GM21717 (cell line): ENCODE results near the gene MAP3K4.
"Not testable (repeated sequence)": the region's sequence is repeated elsewhere in the genome, so short reads cannot be mapped to it uniquely, and the experiment has no call there.

Experiments used
- ATAC-seq: cut with Tn5 transposase; IDR thresholded peaks from one replicate; pipeline ENCODE4 v1.9.1; 2021; ENCODE audit warnings: mild to moderate bottlenecking, moderate library complexity; ENCODE audit not compliant: unreplicated experiment

Gene MAP3K4

DNA sequence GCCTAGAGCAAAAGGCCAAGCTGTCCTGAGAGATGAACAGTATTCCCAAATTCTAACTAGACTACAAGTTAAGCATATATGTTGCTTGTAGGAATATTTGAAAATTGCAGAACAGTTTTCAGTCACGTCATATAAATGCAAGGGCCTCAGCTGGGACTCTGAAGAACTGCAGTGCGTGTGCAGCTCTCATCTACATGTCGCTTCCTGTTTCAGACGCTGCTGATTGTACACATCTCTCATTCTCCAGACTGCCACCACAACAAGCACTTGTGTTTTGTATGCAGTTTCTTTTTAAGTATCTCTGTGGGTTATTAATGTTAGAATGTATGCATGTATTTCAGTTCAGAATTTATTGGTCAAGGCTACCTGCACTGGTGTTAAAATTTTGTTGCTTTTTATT lies 119.7 kb downstream of the MAP3K4 start:
- ATAC-seq: no peak

DNA sequence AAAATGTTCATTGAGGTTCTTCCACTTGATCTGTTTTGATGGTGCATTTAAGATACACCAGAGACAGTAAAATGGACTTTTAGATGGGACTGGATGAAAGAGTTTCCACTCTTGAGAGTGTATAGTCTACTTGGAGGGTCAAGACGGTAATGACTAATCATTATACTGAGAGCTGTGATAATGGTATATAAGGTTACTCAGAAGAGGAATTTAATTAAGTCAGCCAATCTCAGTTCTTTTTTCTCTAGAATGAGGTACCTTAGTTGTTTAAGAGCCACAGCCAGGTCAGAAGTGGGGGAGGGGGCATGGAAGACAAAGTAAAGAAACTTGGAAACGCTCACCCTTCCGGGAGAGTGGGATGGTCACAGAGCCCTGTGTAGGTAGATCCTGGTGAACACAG lies 123.9 kb downstream of the MAP3K4 start:
- no peak for ATAC-seq

DNA sequence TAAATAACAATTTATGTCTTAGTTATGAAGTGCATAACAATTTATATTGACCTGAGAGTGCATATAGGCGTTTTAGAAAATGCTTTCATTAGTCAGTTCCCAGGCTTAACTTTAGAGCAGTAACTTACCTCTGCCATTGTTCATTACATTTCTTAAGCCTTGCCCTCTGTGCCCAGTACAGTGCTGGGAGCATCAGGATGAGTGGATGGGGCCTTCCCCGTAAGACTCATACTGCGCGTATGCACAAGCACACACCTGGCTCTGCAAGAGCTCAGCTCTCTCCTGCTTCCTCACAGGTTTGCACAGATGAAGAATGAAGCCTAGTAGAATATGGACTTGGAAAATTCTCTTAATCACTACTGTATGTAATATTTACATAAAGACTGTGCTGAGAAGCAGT lies 125.0 kb downstream of the MAP3K4 start:
- no peak for ATAC-seq

DNA sequence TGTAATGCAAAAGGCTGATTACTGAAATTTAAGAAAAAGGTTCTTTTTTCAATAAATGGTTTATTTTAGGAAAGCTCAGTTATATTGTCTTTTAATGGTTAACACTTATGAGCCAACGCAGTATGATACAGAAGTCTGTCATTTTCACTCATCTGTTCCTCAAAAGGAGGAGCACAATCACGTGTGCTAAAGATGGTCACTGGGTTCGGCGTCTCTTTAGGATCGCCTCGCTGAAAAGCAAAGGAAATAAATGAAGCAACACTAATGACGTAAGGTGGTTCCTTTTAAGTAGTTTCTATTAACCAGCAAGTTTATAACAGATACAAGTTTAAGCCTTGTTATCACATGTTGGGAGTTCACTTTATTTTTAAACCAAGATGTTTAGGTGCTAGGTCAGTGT lies 125.7 kb downstream of the MAP3K4 start:
- no peak for ATAC-seq

DNA sequence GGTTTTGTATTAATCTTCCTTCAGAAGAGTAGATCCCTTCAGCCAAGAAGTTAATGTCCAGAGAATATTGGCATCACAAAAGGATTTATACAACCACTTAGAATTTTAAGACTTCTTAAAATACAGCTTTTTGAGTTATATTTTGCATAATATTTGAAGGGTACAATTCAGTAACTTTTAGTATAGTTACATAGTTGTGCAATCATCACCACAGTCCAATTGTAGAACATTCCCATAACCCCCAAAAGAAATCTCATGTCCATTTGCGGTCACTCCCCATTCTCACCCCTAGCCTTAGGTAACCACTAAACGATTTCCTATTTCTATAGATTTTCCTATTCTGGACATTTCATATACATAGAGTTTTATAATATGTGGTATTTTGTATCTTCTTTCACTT lies 126.4 kb downstream of the MAP3K4 start:
- no peak for ATAC-seq

DNA sequence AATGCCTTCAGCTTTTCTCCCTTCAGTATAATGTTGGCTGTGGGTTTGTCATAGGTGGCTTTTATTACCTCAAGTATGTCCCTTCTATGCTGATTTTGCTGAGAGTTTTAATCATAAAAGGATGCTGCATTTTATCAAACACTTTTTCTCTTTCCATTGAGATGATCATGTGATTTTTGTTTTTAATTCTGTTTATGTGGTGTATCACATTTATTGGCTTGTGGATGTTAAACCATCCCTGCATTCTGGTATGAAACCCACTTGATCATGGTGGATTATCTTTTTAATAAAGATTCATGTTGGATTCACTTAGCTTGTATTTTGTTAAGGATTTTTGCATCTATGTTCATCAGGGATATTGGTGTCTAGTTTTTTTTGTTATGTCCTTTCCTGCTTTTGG lies 131.8 kb downstream of the MAP3K4 start:
- not testable (repeated sequence) for ATAC-seq

DNA sequence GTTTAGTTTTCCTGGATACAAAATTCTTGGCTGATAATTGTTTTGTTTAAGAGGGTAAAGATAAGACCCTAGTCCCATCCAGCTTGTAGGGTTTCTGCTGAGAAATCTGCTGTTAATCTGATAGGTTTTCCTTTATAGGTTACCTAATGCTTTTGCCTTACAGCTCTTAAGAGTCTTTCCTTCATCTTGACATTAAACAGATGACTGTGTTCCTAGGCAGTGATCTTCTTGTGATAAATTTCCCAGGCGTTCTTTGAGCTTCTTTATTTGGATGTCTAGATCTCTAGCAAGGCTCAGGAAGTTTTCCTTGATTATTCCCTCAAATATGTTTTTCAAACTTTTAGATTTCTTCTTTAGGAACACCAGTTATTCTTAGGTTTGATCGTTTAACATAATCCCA lies 134.0 kb downstream of the MAP3K4 start:
- no peak for ATAC-seq

DNA sequence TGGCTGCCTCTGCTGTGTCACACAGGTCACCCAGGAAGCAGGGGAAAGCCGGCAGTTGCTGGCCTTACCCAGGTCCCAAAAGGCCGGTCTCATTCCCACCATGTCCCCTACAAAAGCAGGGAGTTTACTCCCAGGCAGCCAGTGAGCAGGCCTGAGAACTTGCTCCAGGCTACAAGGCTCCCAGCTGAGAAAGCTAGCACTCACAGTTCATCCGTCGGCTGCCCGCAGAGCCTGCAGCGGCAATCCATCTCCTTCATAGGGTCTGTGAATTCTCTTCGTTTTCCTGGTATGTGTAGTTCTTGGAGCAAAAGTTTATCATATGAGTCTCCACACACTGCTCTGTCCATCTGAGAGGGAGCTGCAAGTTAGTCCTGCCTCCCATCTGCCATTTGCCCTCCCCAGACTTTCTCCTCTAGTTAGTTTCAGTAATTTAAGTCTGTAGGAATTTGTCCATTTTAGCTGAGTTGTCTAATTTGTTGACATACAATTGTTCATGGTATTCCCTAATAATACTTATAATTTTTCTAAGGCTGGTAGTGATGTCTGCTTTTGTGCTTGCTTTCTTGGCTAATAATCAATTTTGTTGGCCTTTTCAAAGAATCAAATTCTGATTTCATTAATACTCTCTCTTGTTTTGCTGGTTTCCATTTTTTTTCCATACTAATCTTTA lies 135.6 kb downstream of the MAP3K4 start:
- ATAC-seq: no peak

DNA sequence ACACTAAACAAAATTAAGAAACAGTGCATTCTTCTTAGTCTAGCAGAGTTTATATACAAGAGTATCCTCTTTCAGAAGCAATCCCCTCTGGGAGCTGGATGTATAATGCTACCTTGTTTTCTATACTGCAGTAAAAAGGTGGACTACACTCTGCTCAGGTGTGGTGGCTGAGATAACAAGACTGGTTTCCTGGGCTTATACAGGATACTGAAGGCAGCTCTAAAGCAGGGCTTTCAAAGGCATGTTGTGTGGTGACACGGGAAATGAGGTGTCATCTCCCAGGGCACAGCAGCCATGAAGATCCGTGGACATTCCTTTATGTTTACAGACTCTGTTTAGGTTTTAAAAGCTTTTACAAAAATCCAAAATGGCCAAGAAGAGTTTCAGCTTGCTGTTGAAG lies 136.7 kb downstream of the MAP3K4 start:
- no peak for ATAC-seq

DNA sequence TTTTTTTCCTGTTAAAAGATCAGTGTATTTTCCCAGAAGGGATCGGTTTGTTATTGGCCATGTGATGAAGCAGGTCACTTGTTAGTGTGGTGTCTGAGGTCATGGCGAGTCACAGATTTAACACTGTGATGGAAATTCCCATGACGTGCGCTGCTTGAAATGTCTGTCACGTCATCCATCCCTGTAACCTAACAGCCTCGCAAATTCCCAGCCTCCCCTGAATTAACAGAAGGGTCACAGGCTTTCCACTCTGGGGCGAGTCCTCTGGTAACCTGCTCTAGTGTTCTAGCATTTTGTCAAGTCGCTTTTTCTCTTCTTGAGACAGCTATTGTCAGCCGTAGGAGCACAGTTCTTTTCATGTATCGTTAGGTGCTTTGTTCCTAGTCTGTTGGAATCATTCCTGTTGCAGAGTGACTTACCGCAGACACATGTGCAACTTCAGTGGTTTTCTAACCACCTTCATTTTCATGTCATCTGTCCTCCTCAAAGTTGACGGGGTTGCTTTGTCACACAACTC lies 137.2 kb downstream of the MAP3K4 start:
- no peak for ATAC-seq

DNA sequence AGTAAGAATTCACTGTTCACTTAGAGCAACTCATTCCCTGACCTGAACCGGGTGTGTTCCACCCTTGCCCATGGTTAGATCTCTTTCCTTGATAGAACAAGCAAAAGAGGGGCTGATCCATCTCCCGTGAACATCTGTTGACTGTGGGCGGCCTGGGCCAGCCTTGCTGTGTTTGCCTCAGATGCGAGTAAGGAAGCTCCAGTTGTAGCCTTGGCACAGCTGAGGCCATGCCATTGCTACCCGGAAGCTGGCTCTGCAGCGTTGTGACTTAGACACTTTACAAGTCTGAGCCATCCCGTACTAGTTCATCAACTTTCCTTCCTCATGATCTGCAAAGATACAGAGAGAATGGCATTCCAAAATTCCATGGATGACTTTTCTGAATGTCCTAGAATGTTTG lies 139.0 kb downstream of the MAP3K4 start:
- ATAC-seq: no peak

DNA sequence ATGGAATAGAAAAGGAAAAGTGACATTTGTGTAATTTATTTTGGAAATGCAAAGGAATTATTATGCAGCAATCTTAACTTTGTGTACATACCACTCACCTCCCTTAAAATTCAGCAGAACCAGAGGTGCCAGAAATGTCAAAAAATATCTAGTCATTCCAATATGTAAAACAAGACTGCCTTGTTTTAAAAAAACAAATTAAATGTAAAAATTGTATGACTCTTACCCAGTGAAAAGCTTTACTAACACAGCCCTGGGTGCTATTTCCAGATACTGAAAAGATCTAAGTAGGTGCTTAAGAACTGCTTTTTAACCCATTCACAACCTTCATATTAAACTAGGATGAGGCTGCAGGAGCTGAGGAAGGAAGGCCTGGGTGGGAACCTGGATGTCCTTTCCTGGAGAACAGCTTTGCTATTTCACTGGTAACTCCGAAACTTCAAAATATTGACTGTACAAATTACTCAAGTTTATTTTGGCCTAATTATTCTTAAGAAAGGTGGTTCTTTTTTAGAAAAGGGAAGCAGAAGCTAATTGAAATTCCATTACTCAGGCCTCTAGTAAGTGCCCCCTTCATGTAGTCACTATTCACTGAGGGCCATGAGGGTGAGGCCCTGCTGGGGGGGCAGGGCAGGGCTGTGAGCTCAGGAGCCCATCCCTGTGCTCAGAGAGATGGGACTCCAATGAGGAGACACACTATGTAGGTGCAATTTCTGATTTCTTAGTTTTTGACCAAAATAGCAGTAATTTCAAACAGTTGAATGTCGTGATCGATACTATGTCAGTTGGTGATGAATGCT lies 139.6 kb downstream of the MAP3K4 start:
- no peak for ATAC-seq

DNA sequence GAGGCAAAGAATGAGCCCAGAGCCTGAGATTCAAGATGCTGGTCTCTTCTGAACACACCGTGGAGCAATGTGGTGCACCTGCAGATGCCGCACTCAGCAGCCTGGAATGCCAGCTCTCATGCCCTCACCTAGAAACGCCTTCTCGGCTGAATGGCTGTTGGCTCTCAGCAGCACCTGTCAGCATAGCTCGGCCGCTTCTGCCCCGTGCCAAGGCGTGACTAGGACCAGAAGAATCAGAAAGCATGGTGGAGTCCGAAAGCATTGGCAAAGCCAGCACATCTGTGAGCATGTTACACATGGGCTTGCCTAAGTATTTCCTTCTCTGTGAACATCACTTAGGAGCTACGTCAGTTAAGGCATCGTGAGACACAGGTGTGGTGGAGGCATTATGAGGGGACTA lies 140.8 kb downstream of the MAP3K4 start:
- ATAC-seq: no peak

DNA sequence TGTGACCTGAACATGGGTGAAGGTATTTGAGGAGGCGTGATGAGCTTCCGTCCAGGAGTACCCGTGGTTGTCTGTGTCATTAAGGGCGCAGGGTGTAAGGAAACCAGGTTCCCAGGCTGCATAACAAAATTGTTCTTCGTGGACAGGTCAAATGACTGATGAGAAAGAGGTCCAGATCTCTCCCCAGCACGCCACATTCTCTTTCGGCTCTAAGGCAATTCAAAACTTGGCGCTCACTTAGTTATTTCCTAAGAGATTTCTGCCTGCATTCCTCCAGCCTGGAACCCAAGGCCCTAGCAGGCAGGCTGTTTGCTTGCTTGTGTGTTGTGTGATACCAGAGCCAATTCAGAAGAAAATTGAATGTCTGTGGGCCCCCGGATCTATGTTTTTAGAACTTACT lies 142.4 kb downstream of the MAP3K4 start:
- ATAC-seq: no peak

DNA sequence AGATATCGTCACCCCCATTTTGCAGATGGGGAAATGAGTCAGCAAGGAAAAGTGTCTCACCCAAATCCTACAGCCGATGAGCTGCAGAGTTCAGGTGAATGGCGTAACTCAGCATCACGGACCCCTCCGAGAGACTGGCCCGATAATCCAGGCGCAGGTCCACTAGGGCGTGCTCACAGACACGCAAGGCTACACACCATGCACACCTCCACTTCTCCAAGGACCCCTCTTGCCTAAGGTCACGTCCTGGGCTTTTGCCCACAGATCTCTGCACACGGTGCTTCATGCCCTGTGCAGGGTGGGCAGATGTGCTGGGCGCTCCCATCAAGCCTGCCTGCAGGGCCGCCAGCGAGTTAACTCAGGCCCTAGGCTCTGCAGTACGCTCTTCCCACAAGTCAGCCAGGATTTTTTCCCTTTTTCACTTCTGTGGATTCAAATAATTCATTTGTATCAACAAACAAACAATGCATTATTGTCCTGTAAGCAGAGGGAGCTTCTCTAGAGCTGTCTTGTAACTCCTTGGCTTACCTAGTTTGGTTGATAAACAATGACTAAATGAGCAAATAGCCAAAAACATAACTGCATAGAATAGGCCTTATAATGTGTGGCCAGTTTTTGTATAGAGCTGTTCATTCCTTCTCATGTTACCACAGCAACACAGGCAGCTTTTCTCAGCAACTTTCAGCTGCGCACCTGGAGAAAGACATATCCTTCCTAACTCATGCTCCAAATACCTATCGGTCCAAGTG lies 143.2 kb downstream of the MAP3K4 start:
- no peak for ATAC-seq

DNA sequence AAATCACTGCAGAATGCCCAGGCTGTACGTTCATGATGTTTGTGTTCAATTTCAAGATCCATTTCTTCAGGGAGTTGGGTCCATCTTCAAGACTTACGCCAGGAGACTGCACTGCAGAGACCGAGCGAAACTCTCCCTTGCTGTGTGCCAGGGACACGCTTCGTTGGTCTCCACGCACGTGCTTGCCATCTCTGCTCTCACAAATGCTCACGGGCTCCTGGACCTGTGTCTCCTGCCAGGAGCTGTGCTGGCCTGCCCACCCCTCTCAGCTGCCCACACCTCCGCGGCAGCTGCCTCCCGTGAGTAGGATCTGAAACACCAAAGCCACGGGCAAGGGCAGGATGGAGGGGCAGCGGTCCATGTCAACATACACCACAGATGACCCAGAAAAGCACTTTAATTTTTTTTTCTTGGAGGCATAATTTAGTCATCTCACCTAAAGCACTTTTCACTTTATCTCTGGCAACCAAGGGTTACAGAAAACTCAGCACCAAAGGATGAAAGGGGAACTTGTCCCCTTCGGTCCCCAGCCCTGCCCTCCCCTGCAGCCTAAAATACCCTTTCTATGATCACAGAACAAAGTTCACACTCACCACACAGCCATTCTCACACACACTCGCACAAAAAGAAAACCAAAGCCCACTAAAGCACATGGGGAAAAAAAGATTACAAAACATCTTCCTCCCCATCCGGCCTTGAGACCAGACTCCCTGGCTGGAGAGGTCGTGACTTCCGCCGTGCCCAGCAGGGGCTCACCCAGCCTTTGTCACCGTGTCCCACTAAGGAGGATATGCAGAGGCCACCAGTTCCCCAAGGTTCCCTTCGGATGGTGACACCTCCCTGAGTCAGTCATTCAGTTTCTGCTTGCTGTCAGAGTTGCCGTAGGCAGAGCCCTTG lies 144.4 kb downstream of the MAP3K4 start:
- no peak for ATAC-seq

DNA sequence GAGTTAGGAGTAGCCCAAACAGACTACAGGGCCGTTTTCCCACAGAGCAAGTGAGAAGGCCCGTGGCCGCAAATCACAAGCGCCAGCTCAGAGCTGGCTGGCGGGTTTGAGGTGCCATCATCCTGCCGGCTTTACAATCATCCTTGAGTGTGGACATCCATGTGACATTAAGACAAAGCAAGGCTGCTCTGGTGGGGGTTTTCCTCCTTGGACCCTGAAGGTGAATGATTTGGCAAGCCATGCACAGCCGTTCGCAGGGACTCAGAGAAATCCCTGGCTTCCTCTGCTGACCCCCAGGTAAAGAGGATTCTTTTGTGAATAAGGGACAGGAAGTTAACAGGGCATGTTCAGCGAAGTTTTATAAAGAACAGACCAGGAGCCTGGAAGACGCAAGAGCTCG lies 145.1 kb downstream of the MAP3K4 start:
- ATAC-seq: no peak

DNA sequence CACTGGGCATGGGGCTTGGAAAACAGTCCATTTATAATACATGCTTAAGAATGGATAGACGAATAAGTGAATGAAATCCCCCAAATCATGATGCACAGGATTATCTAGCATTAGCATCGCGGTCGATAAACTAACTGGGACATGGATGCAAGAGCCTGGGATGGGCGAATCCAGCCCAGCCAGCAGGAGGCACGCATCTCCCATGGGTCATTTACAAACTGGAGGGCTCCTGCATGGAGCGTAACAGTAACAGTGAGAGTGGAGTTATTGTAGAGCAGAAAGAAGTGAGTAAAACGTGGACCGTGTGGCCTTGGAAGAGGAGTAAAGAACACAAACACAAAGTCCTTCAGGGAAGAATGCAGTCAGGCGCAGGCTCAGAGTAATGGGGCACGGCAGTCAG lies 145.8 kb downstream of the MAP3K4 start:
- ATAC-seq: no peak

DNA sequence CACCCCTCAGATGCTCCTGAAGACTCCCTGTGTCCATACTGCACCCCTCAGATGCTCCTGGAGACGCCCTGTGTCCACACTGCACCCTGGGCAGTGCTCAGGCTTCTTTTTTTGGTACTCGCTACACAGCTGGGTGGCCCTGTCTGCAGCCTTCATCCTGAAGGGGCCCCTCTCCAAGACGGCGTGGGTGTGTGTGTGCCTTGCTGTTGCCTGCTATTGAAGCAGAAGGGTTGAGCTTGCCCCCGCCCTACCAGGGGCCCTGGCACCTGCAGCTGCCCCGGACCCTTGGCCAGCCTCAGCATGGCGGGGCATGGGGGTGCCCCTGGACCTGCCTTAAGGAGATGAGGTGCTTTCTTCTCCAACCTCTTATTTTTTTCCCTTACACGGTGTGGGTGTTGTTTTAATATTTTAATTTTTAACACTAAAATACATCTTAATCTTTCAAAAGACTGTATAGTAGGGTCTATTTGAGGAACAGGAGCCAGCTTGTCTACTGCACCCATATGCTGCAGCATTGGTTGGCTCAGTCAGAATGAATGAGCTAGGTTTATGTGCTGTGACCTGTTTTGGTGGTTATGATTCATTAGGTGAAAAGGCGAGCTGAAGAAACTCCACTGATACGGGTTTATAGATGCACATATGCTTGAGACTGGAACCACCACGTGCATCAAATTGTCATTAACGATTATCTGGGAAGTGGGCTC lies 146.4 kb downstream of the MAP3K4 start:
- no peak for ATAC-seq
